Stomach (tissue), 4 donors: ENCODE measurements around the gene COL23A1.

Experiments used
- POLR2A ChIP-seq, 4 donors: fragments of 450-650 bp; IDR thresholded peaks; one replicate each; pipeline ENCODE4 v1.6.1; 2016; ENCODE audit warnings: antibody characterized with exemption in 4 of 4, control low read depth in 2 of 4, mild to moderate bottlenecking in 1 of 4, moderate library complexity in 1 of 4
- POLR2AphosphoS5 ChIP-seq, 3 donors: sonication (generic); formaldehyde crosslinking; IDR thresholded peaks; one replicate each; pipeline ENCODE4 v1.6.1; 2016; ENCODE audit warnings: antibody characterized with exemption in 3 of 3
- TF ChIP-seq, protein P1 (sequence below), 7 experiments: fragments of 450-650 bp in 4 of 7; fragments of 200-600 bp in 3 of 7; sonication (generic) in 3 of 7; IDR thresholded peaks; one replicate each; pipeline ENCODE4 v1.5.1; 2016 to 2019; ENCODE audit warnings: antibody characterized with exemption in 7 of 7, control low read depth in 2 of 7, mild to moderate bottlenecking in 1 of 7

DNA sequence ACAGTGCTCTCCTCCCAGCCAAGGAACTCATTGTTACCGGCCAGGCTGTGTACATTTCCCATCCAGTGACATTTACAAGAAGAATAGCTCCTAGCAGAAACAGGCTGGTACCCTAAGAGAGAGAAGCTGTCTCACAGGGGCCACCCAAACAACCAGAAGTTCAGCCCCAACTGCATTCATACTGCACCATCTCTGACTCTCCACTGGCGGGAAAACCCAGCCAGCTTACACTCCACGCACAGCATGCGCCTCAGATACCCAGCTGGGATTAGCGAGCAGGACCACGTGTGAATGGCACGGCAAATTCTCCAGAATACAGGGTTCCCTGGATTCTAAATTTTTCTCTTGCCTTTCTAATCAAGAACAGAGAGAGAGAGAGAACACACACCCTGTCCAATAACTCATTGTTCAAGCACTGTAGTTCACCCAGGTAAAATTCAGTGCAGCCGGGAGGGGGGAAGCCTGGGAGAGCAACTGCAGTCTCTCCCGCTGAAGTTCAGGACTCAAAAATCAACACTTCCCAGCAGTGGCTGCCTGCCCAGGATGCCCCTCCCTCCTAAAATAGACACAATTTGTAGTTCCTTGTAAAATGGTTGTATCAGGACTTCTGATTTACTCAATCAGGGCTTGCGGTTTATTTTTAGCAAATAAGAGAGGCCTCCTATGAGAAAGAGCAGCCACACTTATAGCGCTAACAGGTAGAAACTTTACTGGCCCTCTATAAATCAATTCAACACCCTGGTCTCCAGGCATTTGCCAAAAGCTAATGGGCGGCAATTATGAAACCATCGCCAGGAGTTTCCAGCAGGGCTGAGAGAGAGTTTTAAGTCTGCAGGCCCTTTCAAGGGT, 2.2 kb downstream of the COL23A1 start:
- TF ChIP-seq, protein P1, sequence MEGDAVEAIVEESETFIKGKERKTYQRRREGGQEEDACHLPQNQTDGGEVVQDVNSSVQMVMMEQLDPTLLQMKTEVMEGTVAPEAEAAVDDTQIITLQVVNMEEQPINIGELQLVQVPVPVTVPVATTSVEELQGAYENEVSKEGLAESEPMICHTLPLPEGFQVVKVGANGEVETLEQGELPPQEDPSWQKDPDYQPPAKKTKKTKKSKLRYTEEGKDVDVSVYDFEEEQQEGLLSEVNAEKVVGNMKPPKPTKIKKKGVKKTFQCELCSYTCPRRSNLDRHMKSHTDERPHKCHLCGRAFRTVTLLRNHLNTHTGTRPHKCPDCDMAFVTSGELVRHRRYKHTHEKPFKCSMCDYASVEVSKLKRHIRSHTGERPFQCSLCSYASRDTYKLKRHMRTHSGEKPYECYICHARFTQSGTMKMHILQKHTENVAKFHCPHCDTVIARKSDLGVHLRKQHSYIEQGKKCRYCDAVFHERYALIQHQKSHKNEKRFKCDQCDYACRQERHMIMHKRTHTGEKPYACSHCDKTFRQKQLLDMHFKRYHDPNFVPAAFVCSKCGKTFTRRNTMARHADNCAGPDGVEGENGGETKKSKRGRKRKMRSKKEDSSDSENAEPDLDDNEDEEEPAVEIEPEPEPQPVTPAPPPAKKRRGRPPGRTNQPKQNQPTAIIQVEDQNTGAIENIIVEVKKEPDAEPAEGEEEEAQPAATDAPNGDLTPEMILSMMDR (IDR thresholded peaks at IDR 0.05), result no peak
- no peak for TF ChIP-seq POLR2AphosphoS5 (IDR thresholded peaks at IDR 0.05)
- TF ChIP-seq POLR2A (IDR thresholded peaks at IDR 0.05), result no peak
